A549 (cell line): Measurements from ENCODE around the gene RNF6. TPM values are rescaled to one million over a fixed set of nuclear protein-coding genes. Genes with fewer than 3 reads are reported as not detected.

Experiments
- ATOH8 ChIP-seq: fragments of 250-450 bp; sonication (Bioruptor Pico); IDR thresholded peaks from 2 replicates; pipeline ENCODE4 v1.5.0; 2020; ENCODE audit warnings: low read depth, mild to moderate bottlenecking, moderate library complexity
- BCL3 ChIP-seq: fragments of >200 bp; sonication (Bioruptor Twin); formaldehyde crosslinking; IDR thresholded peaks from 3 replicates; pipeline ENCODE4 v1.6.1; 2016
- CHD2 ChIP-seq: fragments of 150-350 bp; IDR thresholded peaks from 2 replicates; pipeline ENCODE4 v1.6.1; 2014; ENCODE audit warnings: low read length; ENCODE audit not compliant: partially characterized antibody
- CHD4 ChIP-seq: fragments of 200-600 bp; sonication (generic); IDR thresholded peaks from 2 replicates; pipeline ENCODE4 v1.6.1; 2016; ENCODE audit warnings: antibody characterized with exemption, mild to moderate bottlenecking, borderline replicate concordance
- CTCF ChIP-seq: fragments of >200 bp; sonication (Bioruptor Twin); formaldehyde crosslinking; IDR thresholded peaks from 3 replicates; pipeline ENCODE4 v1.5.1; 2016
- E2F6 ChIP-seq: IDR thresholded peaks from 2 replicates; pipeline ENCODE4 v1.6.1; 2012; ENCODE audit warnings: low read depth, borderline replicate concordance
- EHMT2 ChIP-seq: fragments of 200-600 bp; sonication (generic); IDR thresholded peaks from 2 replicates; pipeline ENCODE4 v1.6.1; 2016; ENCODE audit warnings: antibody characterized with exemption, low read depth, mild to moderate bottlenecking, moderate library complexity
- ELK1 ChIP-seq: fragments of 150-350 bp; IDR thresholded peaks from 2 replicates; pipeline ENCODE4 v1.6.1; 2014; ENCODE audit warnings: low read depth, mild to moderate bottlenecking, low read length
- FOSB ChIP-seq: fragments of 250-450 bp; sonication (Bioruptor Pico); IDR thresholded peaks from 2 replicates; pipeline ENCODE4 v1.5.0; 2020; ENCODE audit warnings: mild to moderate bottlenecking, moderate library complexity
- FOSL2 ChIP-seq, 2 experiments: fragments of 450-650 bp in 1 of 2; fragments of >200 bp in 1 of 2; sonication (Bioruptor Twin) in 1 of 2; formaldehyde crosslinking; IDR thresholded peaks; 2 replicates each; pipeline versions ENCODE4 v1.5.0 to v1.6.1; 2016 to 2020; ENCODE audit warnings: mild to moderate bottlenecking in 1 of 2, moderate library complexity in 1 of 2
- FOXS1 ChIP-seq: fragments of 250-450 bp; sonication (Bioruptor Pico); IDR thresholded peaks from 2 replicates; pipeline ENCODE4 v1.5.0; 2020; ENCODE audit warnings: mild to moderate bottlenecking, moderate library complexity
- HDAC2 ChIP-seq: fragments of 200-600 bp; sonication (generic); IDR thresholded peaks from 2 replicates; pipeline ENCODE4 v1.6.1; 2016
- HMGXB4 ChIP-seq: fragments of 250-450 bp; sonication (Bioruptor Pico); IDR thresholded peaks from 2 replicates; pipeline ENCODE4 v1.5.0; 2021; ENCODE audit warnings: mild to moderate bottlenecking, moderate library complexity, borderline replicate concordance
- HOXB13 ChIP-seq: fragments of 250-450 bp; sonication (Bioruptor Pico); IDR thresholded peaks from 2 replicates; pipeline ENCODE4 v1.5.0; 2020; ENCODE audit warnings: low read depth, mild to moderate bottlenecking, moderate library complexity
- JUN ChIP-seq, 2 experiments: fragments of >200 bp; sonication (Bioruptor Twin); formaldehyde crosslinking; IDR thresholded peaks; 2 replicates in 1 of 2; 3 replicates in 1 of 2; pipeline ENCODE4 v1.6.1; 2016 to 2017
- JUNB ChIP-seq: fragments of >200 bp; sonication (Bioruptor Twin); formaldehyde crosslinking; IDR thresholded peaks from 2 replicates; pipeline ENCODE4 v1.6.1; 2016
- KDM1A ChIP-seq: fragments of 200-600 bp; sonication (generic); IDR thresholded peaks from 2 replicates; pipeline ENCODE4 v1.6.1; 2016; ENCODE audit warnings: low read depth, mild to moderate bottlenecking
- MAX ChIP-seq: IDR thresholded peaks from 2 replicates; pipeline ENCODE4 v1.6.1; 2012
- MAZ ChIP-seq: fragments of 150-350 bp; IDR thresholded peaks from 2 replicates; pipeline ENCODE4 v1.6.1; 2014; ENCODE audit warnings: antibody characterized with exemption, low read depth, low read length, borderline replicate concordance
- NR3C1 ChIP-seq: fragments of >200 bp; sonication (Bioruptor Twin); formaldehyde crosslinking; IDR thresholded peaks from 3 replicates; pipeline ENCODE4 v1.6.1; 2017
- PBX3 ChIP-seq: IDR thresholded peaks from 2 replicates; pipeline ENCODE4 v1.6.1; 2012
- PHF8 ChIP-seq: fragments of 200-600 bp; sonication (generic); IDR thresholded peaks from 2 replicates; pipeline ENCODE4 v1.6.1; 2016; ENCODE audit warnings: low read depth, mild to moderate bottlenecking, antibody characterized with exemption, moderate library complexity, borderline replicate concordance
- RCOR1 ChIP-seq: fragments of 150-350 bp; IDR thresholded peaks from 2 replicates; pipeline ENCODE4 v1.6.1; 2014; ENCODE audit warnings: antibody characterized with exemption, low read length, low read depth
- TP53 ChIP-seq: fragments of 250-450 bp; sonication (Bioruptor Pico); IDR thresholded peaks from 2 replicates; pipeline ENCODE4 v1.5.0; 2021; ENCODE audit warnings: mild to moderate bottlenecking, moderate library complexity
- USF2 ChIP-seq: fragments of 450-650 bp; IDR thresholded peaks from 2 replicates; pipeline ENCODE4 v1.6.1; 2014; ENCODE audit warnings: antibody characterized with exemption
- ZC3H11A ChIP-seq: fragments of 450-650 bp; IDR thresholded peaks from 2 replicates; pipeline ENCODE4 v1.6.1; 2014; ENCODE audit warnings: antibody characterized with exemption, mild to moderate bottlenecking
- ZFP36 ChIP-seq: fragments of 450-650 bp; IDR thresholded peaks from 2 replicates; pipeline ENCODE4 v1.6.1; 2014; ENCODE audit warnings: borderline replicate concordance; ENCODE audit not compliant: partially characterized antibody
- ZNF302 ChIP-seq: fragments of 250-450 bp; sonication (Bioruptor Pico); IDR thresholded peaks from 2 replicates; pipeline ENCODE4 v1.9.0; 2021; ENCODE audit warnings: inconsistent platforms, mild to moderate bottlenecking, moderate library complexity
- polyA plus RNA-seq, 4 experiments: library from polyadenylated mRNA; depleted of rRNA in 3 of 4; stranded (reverse); fragments of >200 nt; fragmentation: RNase III in 1 of 4; extraction: RNeasy Plus Mini Kit Qiagen cat#74134 plus additional on column Dnase treatment in 1 of 4; gene quantifications; 2 replicates in 3 of 4; 3 replicates in 1 of 4; pipeline ENCODE4 v1.2.3, GENCODE V29; 2011 to 2017

RNF6 gene
- polyA plus RNA-seq, 2 of the 4 experiments (the other 2 are of a cell fraction), result 33.7 to 55.3 TPM

- TF ChIP-seq BCL3 (0 out of 3 replicates have a peak, but pooled peaks have one; percentile 37), NR3C1 (no peak), KDM1A (no peak), CHD2 (no peak), HOXB13 (no peak), HMGXB4 (CRISPR knock-in tag) (no peak), ATOH8 (CRISPR knock-in tag) (no peak), USF2 (peak; percentile 56), FOSL2 (IDR thresholded peaks at IDR 0.05) (no peak), FOSL2 (CRISPR knock-in tag; IDR thresholded peaks at IDR 0.05) (no peak), E2F6 (peak; percentile 68), MAX (peak; percentile 73), EHMT2 (no peak), FOXS1 (CRISPR knock-in tag) (no peak), ZNF302 (no peak), JUN (IDR thresholded peaks at IDR 0.05) (peak in 1 of 2 experiments; percentile 65; a peak in 2 of 5 replicates), CTCF (no peak), CHD4 (no peak), PBX3 (no peak), HDAC2 (no peak), TP53 (CRISPR knock-in tag) (no peak), FOSB (CRISPR knock-in tag) (no peak), MAZ (no peak), RCOR1 (no peak), ZC3H11A (no peak), ZFP36 (no peak), PHF8 (no peak), ELK1 (no peak), JUNB (no peak)
These were observed 31.9 kb upstream of the RNF6 start, which contains the start of gene CDK8 (continued) for GRCh38 chr13:26253787-26254582.
